GM12878 (cell line): ENCODE results near the gene CDYL2. TPM values are rescaled to one million over a fixed set of nuclear protein-coding genes. Genes with fewer than 3 reads are reported as not detected.

Source experiments
- ATAC-seq: fragments of 200-7000 bp; cut with Tn5 transposase; 3 replicates; pipeline ENCODE4 v1.9.1; 2020; ENCODE audit warnings: mild to moderate bottlenecking, moderate library complexity
- BruUV-seq: library from RNA; stranded (reverse); fragments of 400-500 nt; replicated peaks from 2 replicates; lab custom pipeline; 2021; lab: Mats Ljungman, UMichigan
- CTCF ChIA-PET: fragments of 300-600 bp; sonication (Branson Sonifier 250); formaldehyde crosslinking; extraction: SDS; loops from one replicate; lab custom pipeline; 2021; ENCODE audit warnings: inconsistent platforms; lab: Yijun Ruan, JAX
- POLR2A ChIA-PET: fragments of 350-600 bp; formaldehyde crosslinking; extraction: SDS; loops from one replicate; lab custom pipeline; 2021; ENCODE audit warnings: inconsistent platforms; lab: Charles Lee
- RAD21 ChIA-PET: fragments of 300-600 bp; sonication (Branson Sonifier 250); formaldehyde crosslinking; loops from one replicate; lab custom pipeline; 2023; ENCODE audit warnings: antibody characterized with exemption; ENCODE audit not compliant: unreplicated experiment; lab: Charles Lee
- SMC1A ChIA-PET: fragments of 300-600 bp; sonication (Branson Sonifier 250); formaldehyde crosslinking; loops from one replicate; lab custom pipeline; 2023; ENCODE audit not compliant: unreplicated experiment, uncharacterized antibody; lab: Charles Lee
- DNase-seq: peaks from one replicate; pipeline ENCODE4 v3.0.0-alpha.2; 2011; ENCODE audit warnings: low read depth, low spot score
- FAIRE-seq: peaks from 3 replicates; lab custom pipeline; 2011; peaks lifted over from hg19 to GRCh38; lab: Jason Lieb, UNC
- H2AFZ ChIP-seq: 2 replicates; pipeline ENCODE4 v1.6.0; 2011; ENCODE audit warnings: low read depth, low read length, control low read depth; ENCODE audit not compliant: control insufficient read depth
- H3K27ac ChIP-seq: 2 replicates; pipeline ENCODE4 v1.5.1; 2011; ENCODE audit warnings: control low read depth; ENCODE audit not compliant: control insufficient read depth, insufficient read depth
- H3K27me3 ChIP-seq, 2 experiments: replicated peaks in 1 of 2; 2 replicates each; pipeline versions ENCODE4 v1.6.0 to v1.6.1; 2011; ENCODE audit warnings: low read length in 1 of 2; ENCODE audit not compliant: control insufficient read depth in 2 of 2, insufficient read depth in 2 of 2
- H3K36me3 ChIP-seq, 2 experiments: 2 replicates each; pipeline ENCODE4 v1.5.1; 2011; ENCODE audit warnings: low read length in 1 of 2; ENCODE audit not compliant: control insufficient read depth in 2 of 2, insufficient read depth in 2 of 2
- H3K4me1 ChIP-seq: 2 replicates; pipeline ENCODE4 v1.6.1; 2011; ENCODE audit warnings: mild to moderate bottlenecking, low read length, moderate library complexity, mixed read lengths; ENCODE audit not compliant: control insufficient read depth, insufficient read depth
- H3K4me2 ChIP-seq: 2 replicates; pipeline ENCODE4 v1.6.0; 2011; ENCODE audit warnings: control low read depth; ENCODE audit not compliant: control insufficient read depth, insufficient read depth
- H3K4me3 ChIP-seq: fragments of 200-600 bp; sonication (generic); 2 replicates; pipeline ENCODE4 v1.5.1; 2016
- H3K79me2 ChIP-seq: 2 replicates; pipeline ENCODE4 v1.6.0; 2011; ENCODE audit warnings: low read length; ENCODE audit not compliant: control insufficient read depth, insufficient read depth
- H3K9ac ChIP-seq: 2 replicates; pipeline ENCODE4 v1.8.0; 2011; ENCODE audit warnings: low read length, control low read depth, mixed read lengths; ENCODE audit not compliant: control insufficient read depth, insufficient read depth
- H3K9me3 ChIP-seq: replicated peaks from 3 replicates; pipeline ENCODE4 v1.5.1; 2011; ENCODE audit warnings: mild to moderate bottlenecking, low read length; ENCODE audit not compliant: control insufficient read depth, insufficient read depth
- H4K20me1 ChIP-seq: 2 replicates; pipeline ENCODE4 v1.6.0; 2011; ENCODE audit not compliant: control insufficient read depth, insufficient read depth
- CREB1 ChIP-seq: IDR thresholded peaks from 2 replicates; pipeline ENCODE4 v1.6.1; 2012; ENCODE audit warnings: low read depth, mild to moderate bottlenecking, inconsistent platforms
- IRF4 ChIP-seq: IDR thresholded peaks from 2 replicates; pipeline ENCODE4 v1.6.1; 2011; ENCODE audit warnings: low read depth, low read length
- MXI1 ChIP-seq: fragments of 150-350 bp; IDR thresholded peaks from 2 replicates; pipeline ENCODE4 v1.6.1; 2011; ENCODE audit warnings: low read depth, mild to moderate bottlenecking, inconsistent platforms, low read length, improper control_type of control experiment
- RB1 ChIP-seq: fragments of 450-650 bp; formaldehyde crosslinking; IDR thresholded peaks from 2 replicates; pipeline ENCODE4 v1.6.1; 2017; ENCODE audit warnings: mild to moderate bottlenecking, borderline replicate concordance
- RFX5 ChIP-seq: IDR thresholded peaks from 2 replicates; pipeline ENCODE4 v1.6.1; 2011; ENCODE audit warnings: low read depth, low read length, improper control_type of control experiment
- WRNIP1 ChIP-seq: IDR thresholded peaks from 2 replicates; pipeline ENCODE4 v1.6.1; 2011; ENCODE audit warnings: low read depth, low read length, improper control_type of control experiment, borderline replicate concordance
- YY1 ChIP-seq: IDR thresholded peaks from 2 replicates; pipeline ENCODE4 v1.6.1; 2011; ENCODE audit warnings: low read depth, mild to moderate bottlenecking, low read length
- ZNF217 ChIP-seq: fragments of 450-650 bp; IDR thresholded peaks from 2 replicates; pipeline ENCODE4 v1.6.1; 2017; ENCODE audit warnings: antibody characterized with exemption, mild to moderate bottlenecking
- ZZZ3 ChIP-seq: IDR thresholded peaks from 2 replicates; pipeline ENCODE4 v1.6.1; 2011; ENCODE audit warnings: low read depth; ENCODE audit not compliant: control insufficient read depth, insufficient read length
- WGBS: methylation state at CpG from one replicate; pipeline ENCODE4 v1.1.6; 2016; ENCODE audit warnings: low lambda C conversion rate; ENCODE audit not compliant: insufficient replicate concordance, insufficient coverage; ENCODE audit errors: missing lambda C conversion rate; 5-methylcytosine and 5-hydroxymethylcytosine counted together
- in situ Hi-C: fragments of 300-500 bp; cut with MboI; formaldehyde crosslinking; loops from 9 replicates; pipeline ENCODE4 v1.14.3; 2018; ENCODE audit warnings: mixed read lengths
- intact Hi-C: fragments of 100-400 bp; cut with micrococcal nuclease; formaldehyde crosslinking; loops from one replicate; pipeline ENCODE4 v1.14.2; 2022; ENCODE audit not compliant: unreplicated experiment
- polyA plus RNA-seq, 11 experiments: library from polyadenylated mRNA; depleted of rRNA in 4 of 11; unstranded in 6 of 11; stranded (reverse) in 5 of 11; fragments of >200 nt; fragmentation: Nextera tagmentation in 4 of 11; fragmentation: Illumina TruSeq in 1 of 11; extraction: Ambion mirVana in 4 of 11; extraction: Trizol in 1 of 11; gene quantifications; 1 replicate in 1 of 11; 2 replicates in 10 of 11; pipeline versions ENCODE4 v1.2.1 to v1.2.3, GENCODE V29; 2011 to 2016; ENCODE audit warnings: inconsistent platforms in 2 of 11, missing spikeins in 2 of 11, low read depth in 1 of 11
- total RNA-seq, 4 experiments: library from RNA; depleted of rRNA in 3 of 4; stranded (reverse); fragments of >200 nt in 3 of 4; fragmentation: Illumina TruSeq in 1 of 4; extraction: Trizol in 1 of 4; gene quantifications; 2 replicates each; pipeline versions ENCODE4 v1.2.1 to v1.2.3, GENCODE V29; 2013 to 2021

The CDYL2 gene
- total and polyA plus RNA-seq, 10 of the 15 experiments (the other 5 are each of a cell fraction or from before 2014, with no cell fraction given) = 0.27 to 22.9 (median 3.9) TPM

DNA sequence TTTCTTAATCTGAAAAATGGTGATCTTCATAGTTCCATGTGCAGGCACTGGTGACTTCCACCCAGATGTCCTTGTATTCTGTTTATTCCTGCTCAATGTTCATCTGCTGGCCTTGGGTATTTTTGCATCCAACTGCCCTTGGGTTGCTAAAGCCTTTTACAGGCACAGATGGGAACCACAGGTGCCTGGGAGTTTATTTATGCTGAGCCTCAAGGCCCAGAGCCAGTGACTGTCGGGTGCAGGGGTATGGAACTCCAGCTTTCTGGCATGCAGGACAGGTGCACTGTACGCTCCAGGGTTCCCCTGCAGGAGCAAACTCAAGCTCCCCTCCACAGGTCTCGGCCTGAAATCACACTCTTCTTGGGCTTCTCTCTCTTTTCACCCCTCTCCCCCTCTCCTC is 241.3 kb downstream of the CDYL2 start:
- Histone ChIP-seq H3K4me3 (no peak overlapping the region), H3K36me3 (no peaks in the 10 kb centered on the region), H3K9me3 (no peaks in the 10 kb centered on the region), H3K4me1 (no peaks in the 10 kb centered on the region), H3K4me2 (no peak overlapping the region), H3K9ac (no peak overlapping the region), H4K20me1 (no peaks in the 10 kb centered on the region), H3K79me2 (no peaks in the 10 kb centered on the region), H2AFZ (no peak overlapping the region), H3K27me3 (peaks cover 0 to 5% of the 10 kb centered on the region in 2 experiments; a peak in 1 of 4 replicates), H3K27ac (no peak overlapping the region)
- ATAC-seq (no peak), FAIRE-seq (no peak), DNase-seq (no peak)
- 58% methylated on average over 3 of the region's 3 CpGs for WGBS
- ChIA-PET RAD21 (no interaction called here), POLR2A (no interaction called here), SMC1A (no interaction called here), CTCF (no interaction called here)
- in situ Hi-C loops (no loop called here), intact Hi-C loops (no loop called here)
- no TSS peak for BruUV-seq
- TF ChIP-seq RFX5 = no peak
- no peak for TF ChIP-seq RB1
- no peak for TF ChIP-seq MXI1
- no peak for TF ChIP-seq ZNF217
- TF ChIP-seq CREB1 = no peak
- TF ChIP-seq YY1 = no peak
- no peak for TF ChIP-seq IRF4

DNA sequence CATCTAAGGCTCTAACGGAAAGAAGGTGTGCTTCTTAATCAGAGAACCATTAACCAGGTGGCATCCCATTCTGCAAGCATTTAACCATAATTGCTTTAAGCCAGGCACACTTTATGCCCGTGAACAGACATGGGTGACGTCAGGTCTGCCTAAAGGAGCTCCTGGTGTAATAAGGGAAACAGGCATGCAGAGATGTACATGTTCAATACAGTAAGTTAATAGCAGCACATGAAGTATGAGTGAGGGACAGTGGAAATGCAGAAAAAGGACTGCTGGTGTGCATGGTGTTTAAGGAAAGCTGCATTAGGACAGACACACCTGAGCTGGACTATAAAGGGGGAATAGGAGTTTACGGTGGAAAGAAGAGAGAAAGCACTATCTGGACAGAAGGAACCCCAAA is 245.0 kb downstream of the CDYL2 start:
- RAD21 ChIA-PET = no interaction called here
- SMC1A ChIA-PET = no interaction called here
- in situ Hi-C loops = no loop called here
- WGBS = 28% methylated on average over 4 of the region's 4 CpGs
- no TSS peak for BruUV-seq
- Histone ChIP-seq H2AFZ (no peak overlapping the region), H3K27me3 (peaks cover 0 to 5% of the 10 kb centered on the region in 2 experiments; a peak in 1 of 4 replicates), H3K36me3 (no peaks in the 10 kb centered on the region), H4K20me1 (no peaks in the 10 kb centered on the region), H3K9me3 (no peaks in the 10 kb centered on the region), H3K27ac (no peak overlapping the region), H3K4me1 (no peaks in the 10 kb centered on the region), H3K9ac (no peak overlapping the region), H3K4me3 (no peak overlapping the region), H3K79me2 (no peaks in the 10 kb centered on the region), H3K4me2 (no peak overlapping the region)
- intact Hi-C loops = no loop called here
- no peak for FAIRE-seq
- no peak for TF ChIP-seq ZZZ3
- TF ChIP-seq WRNIP1 = no peak
- DNase-seq = no peak
- ATAC-seq = no peak
- POLR2A ChIA-PET = no interaction called here
- CTCF ChIA-PET = no interaction called here
